GM21619 (cell line): ENCODE measurements around the gene OPRL1.

Experiments used
- ATAC-seq: cut with Tn5 transposase; IDR thresholded peaks from one replicate; pipeline ENCODE4 v1.9.1; 2021; ENCODE audit not compliant: unreplicated experiment

The OPRL1 gene

GRCh38 chr20:64042054-64042781, 37.7 kb upstream of the OPRL1 start:
- no peak for ATAC-seq

GRCh38 chr20:64043768-64044167, 36.1 kb upstream of the OPRL1 start:
- ATAC-seq: no peak

- ATAC-seq: no peak
Observed at GRCh38 chr20:64044484-64045247, 35.2 kb upstream of the OPRL1 start.

GRCh38 chr20:64045346-64046011, 34.4 kb upstream of the OPRL1 start:
- ATAC-seq: no peak

GRCh38 chr20:64047046-64047389, 32.9 kb upstream of the OPRL1 start:
- ATAC-seq: no peak

GRCh38 chr20:64047968-64048401, 31.9 kb upstream of the OPRL1 start:
- ATAC-seq: no peak

- ATAC-seq: no peak
Observed at GRCh38 chr20:64048402-64049044, 31.4 kb upstream of the OPRL1 start.

GRCh38 chr20:64049060-64049877, 30.6 kb upstream of the OPRL1 start, which contains the start of gene SOX18:
TSS of gene SOX18 (minus strand) at chr20:64049639. CDS start at chr20:64049516, 123 bp downstream.
- ATAC-seq: no peak

- ATAC-seq: no peak
Observed at GRCh38 chr20:64049878-64050260, 30.0 kb upstream of the OPRL1 start.

GRCh38 chr20:64050261-64051032, 29.4 kb upstream of the OPRL1 start:
- ATAC-seq: no peak

GRCh38 chr20:64051033-64051452, 28.8 kb upstream of the OPRL1 start:
- no peak for ATAC-seq

GRCh38 chr20:64051561-64052325, 28.1 kb upstream of the OPRL1 start:
- no peak for ATAC-seq

GRCh38 chr20:64052326-64052722, 27.6 kb upstream of the OPRL1 start:
- no peak for ATAC-seq

GRCh38 chr20:64052987-64053840, 26.7 kb upstream of the OPRL1 start:
- no peak for ATAC-seq

GRCh38 chr20:64053841-64054661, 25.8 kb upstream of the OPRL1 start:
- no peak for ATAC-seq

GRCh38 chr20:64055396-64055892, 24.4 kb upstream of the OPRL1 start:
- ATAC-seq: no peak
